K562 (cell line): ENCODE measurements around the gene UVRAG. TPM values are rescaled to one million over a fixed set of nuclear protein-coding genes. Genes with fewer than 3 reads are reported as not detected.

ENCODE experiments used
- ATAC-seq: fragments of 200-7000 bp; cut with Tn5 transposase; 3 replicates; pipeline ENCODE4 v1.9.1; 2020; ENCODE audit warnings: moderate library complexity
- BruUV-seq: library from RNA; stranded (reverse); fragments of 400-500 nt; replicated peaks from 2 replicates; lab custom pipeline; 2021; lab: Mats Ljungman, UMichigan
- CTCF ChIA-PET: fragments of 300-600 bp; formaldehyde crosslinking; extraction: SDS; loops from one replicate; lab custom pipeline; 2021; ENCODE audit warnings: low intra/inter-chr PET ratio; lab: Yijun Ruan, JAX
- POLR2A ChIA-PET: fragments of 300-600, 350-650 bp; sonication (Branson Sonifier 250); formaldehyde crosslinking; extraction: SDS; loops from one replicate; lab custom pipeline; 2021; ENCODE audit warnings: antibody characterized with exemption, inconsistent platforms; lab: Yijun Ruan, JAX
- DNase-seq, 4 experiments: peaks; one replicate each; pipeline versions ENCODE4 v3.0.0 to v3.0.0-alpha.2; 2011 to 2018; ENCODE audit warnings: low spot score in 3 of 4, mixed read lengths in 3 of 4; ENCODE audit errors: extremely low read depth in 1 of 4
- FAIRE-seq: peaks from 2 replicates; lab custom pipeline; 2011; peaks lifted over from hg19 to GRCh38; lab: Jason Lieb, UNC
- H2AFZ ChIP-seq: 2 replicates; pipeline ENCODE4 v1.6.0; 2011; ENCODE audit warnings: low read depth, low read length, control low read depth, inconsistent platforms
- H3K27ac ChIP-seq: fragments of 200-600 bp; 3 replicates; pipeline ENCODE4 v1.8.0; 2011; ENCODE audit warnings: low read depth, mild to moderate bottlenecking, control low read depth, inconsistent platforms, low read length, moderate library complexity, mixed read lengths; ENCODE audit errors: extremely low read depth
- H3K27me3 ChIP-seq, 2 experiments: fragments of 300-600 bp in 1 of 2; 2 replicates in 1 of 2; 3 replicates in 1 of 2; pipeline versions ENCODE4 v1.6.0 to v1.8.0; 2011; ENCODE audit warnings: inconsistent platforms in 2 of 2, low read length in 2 of 2, mild to moderate bottlenecking in 1 of 2, mixed read lengths in 1 of 2, moderate library complexity in 1 of 2; ENCODE audit not compliant: control insufficient read depth in 2 of 2, insufficient read depth in 2 of 2
- H3K36me3 ChIP-seq: fragments of 300-600 bp; 3 replicates; pipeline ENCODE4 v1.8.0; 2011; ENCODE audit warnings: mild to moderate bottlenecking, low read length, inconsistent platforms; ENCODE audit not compliant: control insufficient read depth, insufficient read depth
- H3K4me1 ChIP-seq, 2 experiments: fragments of 200-600 bp in 1 of 2; replicated peaks in 1 of 2; 2 replicates in 1 of 2; 3 replicates in 1 of 2; pipeline versions ENCODE4 v1.5.1 to v1.8.0; 2011; ENCODE audit warnings: inconsistent platforms in 2 of 2, low read length in 2 of 2, mild to moderate bottlenecking in 1 of 2, mixed read lengths in 1 of 2, moderate library complexity in 1 of 2; ENCODE audit not compliant: control insufficient read depth in 2 of 2, insufficient read depth in 2 of 2
- H3K4me2 ChIP-seq: 2 replicates; pipeline ENCODE4 v1.6.1; 2011; ENCODE audit warnings: low read length, control low read depth, inconsistent platforms, mixed read lengths; ENCODE audit not compliant: insufficient read depth
- H3K4me3 ChIP-seq: fragments of 200-600 bp; sonication (generic), shearing (Covaris generic); 2 replicates; pipeline ENCODE4 v1.5.1; 2016; ENCODE audit warnings: control low read depth, inconsistent platforms
- H3K79me2 ChIP-seq: fragments of 200-600 bp; 3 replicates; pipeline ENCODE4 v1.8.0; 2011; ENCODE audit warnings: low read length, inconsistent platforms; ENCODE audit not compliant: control insufficient read depth, insufficient read depth
- H3K9ac ChIP-seq, 2 experiments: 2 replicates each; pipeline versions ENCODE4 v1.6.0 to v1.6.1; 2011; ENCODE audit warnings: low read depth in 2 of 2, low read length in 2 of 2, control low read depth in 1 of 2, inconsistent platforms in 1 of 2, mild to moderate bottlenecking in 1 of 2, mixed read lengths in 1 of 2; ENCODE audit not compliant: insufficient read depth in 1 of 2
- H3K9me1 ChIP-seq: one replicate; pipeline ENCODE4 v1.6.0; 2011; ENCODE audit warnings: inconsistent platforms, mild to moderate bottlenecking, low read length, moderate library complexity; ENCODE audit not compliant: control insufficient read depth, insufficient read depth
- H3K9me3 ChIP-seq: replicated peaks from 2 replicates; pipeline ENCODE4 v1.5.1; 2011; ENCODE audit warnings: low read depth, low read length, inconsistent platforms; ENCODE audit not compliant: control insufficient read depth, insufficient read depth
- H4K20me1 ChIP-seq: replicated peaks from 2 replicates; pipeline ENCODE4 v1.6.1; 2011; ENCODE audit warnings: low read length, inconsistent platforms, mixed read lengths; ENCODE audit not compliant: control insufficient read depth, insufficient read depth
- FOXA1 ChIP-seq: fragments of 450-650 bp; IDR thresholded peaks from 2 replicates; pipeline ENCODE4 v1.6.1; 2016; ENCODE audit warnings: mild to moderate bottlenecking, borderline replicate concordance
- TEAD1 ChIP-seq, 2 experiments: fragments of 450-650 bp in 1 of 2; sonication (generic) in 1 of 2; formaldehyde crosslinking; IDR thresholded peaks; 2 replicates each; pipeline versions ENCODE4 v1.4.0 to v1.8.0; 2020 to 2022; ENCODE audit warnings: mild to moderate bottlenecking in 2 of 2, missing genetic modification reagents in 1 of 2
- TFE3 ChIP-seq: fragments of 450-650 bp; formaldehyde crosslinking; IDR thresholded peaks from 2 replicates; pipeline ENCODE4 v1.4.0; 2020; ENCODE audit warnings: mild to moderate bottlenecking, mixed read lengths
- ZNF140 ChIP-seq: fragments of 250-450 bp; sonication (Bioruptor Pico); IDR thresholded peaks from 2 replicates; pipeline ENCODE4 v1.8.0; 2021; ENCODE audit warnings: moderate library complexity, mild to moderate bottlenecking, inconsistent platforms
- ZNF518B ChIP-seq: fragments of 250-450 bp; sonication (Bioruptor Pico); IDR thresholded peaks from 2 replicates; pipeline ENCODE4 v1.5.0; 2021; ENCODE audit warnings: mild to moderate bottlenecking, moderate library complexity
- ZNF609 ChIP-seq: sonication (generic); formaldehyde crosslinking; IDR thresholded peaks from 2 replicates; pipeline ENCODE4 v1.8.1; 2023; ENCODE audit warnings: missing genetic modification reagents, mild to moderate bottlenecking, borderline replicate concordance
- ZZZ3 ChIP-seq: fragments of 450-650 bp; IDR thresholded peaks from 2 replicates; pipeline ENCODE4 v1.6.1; 2016; ENCODE audit warnings: antibody characterized with exemption, mild to moderate bottlenecking, moderate library complexity
- WGBS: fragments of 100-300 bp; shearing (Covaris generic); methylation state at CpG from one replicate; pipeline ENCODE4 v1.1.6; 2016; ENCODE audit warnings: low coverage, mixed read lengths; ENCODE audit not compliant: insufficient coverage; ENCODE audit errors: missing lambda C conversion rate; 5-methylcytosine and 5-hydroxymethylcytosine counted together
- in situ Hi-C: fragments of 300-500 bp; cut with MboI; formaldehyde crosslinking; loops from 4 replicates; pipeline ENCODE4 v1.15.0; 2018; ENCODE audit warnings: inconsistent platforms, mixed read lengths
- intact Hi-C: fragments of 100-400 bp; cut with micrococcal nuclease; formaldehyde crosslinking; loops from 2 replicates; pipeline ENCODE4 v1.14.2; 2022
- polyA plus RNA-seq, 8 experiments: library from polyadenylated mRNA; depleted of rRNA in 4 of 8; stranded (reverse) in 5 of 8; unstranded in 3 of 8; fragments of >200 nt; fragmentation: Nextera tagmentation in 2 of 8; fragmentation: Illumina TruSeq in 1 of 8; extraction: Ambion mirVana in 2 of 8; extraction: Trizol in 1 of 8; gene quantifications; 2 replicates each; pipeline versions ENCODE4 v1.2.1 to v1.2.3, GENCODE V29; 2011 to 2014; ENCODE audit warnings: inconsistent platforms in 1 of 8, missing spikeins in 1 of 8
- total RNA-seq, 7 experiments: library from RNA; depleted of rRNA in 6 of 7; stranded (reverse); fragments of >200 nt in 6 of 7; fragmentation: Illumina TruSeq in 2 of 7; extraction: Trizol in 2 of 7; gene quantifications; 2 replicates each; pipeline versions ENCODE4 v1.2.1 to v1.2.3, GENCODE V29; 2011 to 2021; ENCODE audit warnings: low replicate concordance in 1 of 7
- TF ChIP-seq, protein P1 (sequence below): fragments of 450-650 bp; formaldehyde crosslinking; IDR thresholded peaks from 2 replicates; pipeline ENCODE4 v1.4.0; 2020; ENCODE audit warnings: mild to moderate bottlenecking, moderate library complexity

UVRAG gene
- total and polyA plus RNA-seq, 9 of the 15 experiments (the other 6 are each of a cell fraction or from before 2014, with no cell fraction given): 3.1 to 17.8 (median 12.4) TPM

DNA sequence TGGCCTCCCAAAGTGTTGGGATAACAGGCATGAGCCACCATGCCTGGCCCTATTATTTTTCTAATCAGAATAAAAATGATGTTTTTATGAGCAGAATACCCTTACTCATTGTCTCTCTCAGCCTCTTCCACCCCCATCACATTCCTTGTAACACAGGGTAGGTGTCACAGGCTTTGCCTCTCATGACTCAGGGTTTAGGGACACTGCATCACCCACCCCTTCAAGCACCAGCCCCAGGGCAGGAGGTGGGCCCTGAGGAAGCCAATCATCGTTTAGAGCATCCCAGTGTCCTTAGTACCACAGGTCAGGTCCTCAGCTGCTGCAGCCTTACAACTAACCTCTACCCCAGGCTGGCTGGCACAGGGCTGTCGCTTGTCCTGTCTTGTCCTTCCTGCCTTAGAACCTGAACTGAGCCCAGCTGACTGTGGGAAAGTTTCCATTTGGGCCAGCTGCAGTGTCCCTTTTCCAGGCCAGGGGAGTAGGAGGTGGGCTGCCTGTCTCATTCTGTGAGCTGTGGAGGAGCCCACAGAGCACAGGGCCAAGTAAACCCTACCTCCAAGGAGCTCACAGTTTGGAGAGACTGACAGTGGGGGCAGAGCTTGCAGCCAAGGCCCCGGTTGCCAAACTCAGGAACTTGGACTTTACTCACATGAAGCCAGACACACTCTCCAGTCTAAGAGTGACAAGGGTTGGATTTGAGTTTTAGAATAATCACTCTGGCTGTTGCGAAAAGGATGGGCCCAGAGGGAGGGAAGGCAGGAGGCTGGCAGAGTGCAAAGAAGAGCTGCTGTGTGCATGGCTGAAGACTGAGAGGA, 19.5 kb upstream of the UVRAG start:
- no peaks in the 10 kb centered on the region for H3K4me1 ChIP-seq
- in situ Hi-C loops: no loop called here
- no peak overlapping the region for H3K27ac ChIP-seq
- H3K4me3 ChIP-seq: no peak overlapping the region
- H3K4me2 ChIP-seq: no peak overlapping the region
- POLR2A ChIA-PET: interaction anchor here (0.5 to 1.6 kb wide), 3 partner anchors 11 to 324 kb away, joined by 3 to 4 read pairs (median 3); no protein-coding TSS in a partner anchor
- ATAC-seq (no peak), DNase-seq (no peak), FAIRE-seq (no peak)
- peaks cover 0 to 3% of the 10 kb centered on the region in 2 experiments; a peak in 1 of 5 replicates for H3K27me3 ChIP-seq
- CTCF ChIA-PET: no interaction called here
- H3K79me2 ChIP-seq: no peaks in the 10 kb centered on the region
- no peak overlapping the region for H3K9ac ChIP-seq
- intact Hi-C loops: no loop called here
- no peaks in the 10 kb centered on the region for H3K36me3 ChIP-seq
- no TSS peak for BruUV-seq
- 3% methylated on average over 4 of the region's 4 CpGs for WGBS
- H3K9me3 ChIP-seq: no peaks in the 10 kb centered on the region
- H3K9me1 ChIP-seq: no peaks in the 10 kb centered on the region
- no peaks in the 10 kb centered on the region; the same call in 1 of the 2 replicates for H4K20me1 ChIP-seq
- no peak overlapping the region for H2AFZ ChIP-seq
- no peak for TF ChIP-seq ZZZ3
- TF ChIP-seq ZNF140: no peak
- TF ChIP-seq ZNF609 (CRISPR knock-in tag): no peak
- TF ChIP-seq FOXA1: no peak
- TF ChIP-seq TEAD1 (CRISPR knock-in tag; IDR thresholded peaks at IDR 0.05): no peak
- TF ChIP-seq ZNF518B (CRISPR knock-in tag): no peak
- TF ChIP-seq, protein P1, sequence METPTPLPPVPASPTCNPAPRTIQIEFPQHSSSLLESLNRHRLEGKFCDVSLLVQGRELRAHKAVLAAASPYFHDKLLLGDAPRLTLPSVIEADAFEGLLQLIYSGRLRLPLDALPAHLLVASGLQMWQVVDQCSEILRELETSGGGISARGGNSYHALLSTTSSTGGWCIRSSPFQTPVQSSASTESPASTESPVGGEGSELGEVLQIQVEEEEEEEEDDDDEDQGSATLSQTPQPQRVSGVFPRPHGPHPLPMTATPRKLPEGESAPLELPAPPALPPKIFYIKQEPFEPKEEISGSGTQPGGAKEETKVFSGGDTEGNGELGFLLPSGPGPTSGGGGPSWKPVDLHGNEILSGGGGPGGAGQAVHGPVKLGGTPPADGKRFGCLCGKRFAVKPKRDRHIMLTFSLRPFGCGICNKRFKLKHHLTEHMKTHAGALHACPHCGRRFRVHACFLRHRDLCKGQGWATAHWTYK (CRISPR knock-in tag): no peak
- TF ChIP-seq TFE3 (CRISPR knock-in tag): no peak
